GM19025 (cell line): ENCODE data around the gene CARS1.
"Not testable (repeated sequence)": the region's sequence is repeated elsewhere in the genome, so short reads cannot be mapped to it uniquely, and the experiment has no call there.

Experiments
- ATAC-seq: cut with Tn5 transposase; IDR thresholded peaks from one replicate; pipeline ENCODE4 v1.9.1; 2021; ENCODE audit warnings: mild to moderate bottlenecking, low read depth, moderate library complexity; ENCODE audit not compliant: unreplicated experiment

CARS1 gene

GRCh38 chr11:3090096-3090901 lies 33.1 kb upstream of the CARS1 start:
- ATAC-seq = no peak

GRCh38 chr11:3089236-3090061 lies 32.2 kb upstream of the CARS1 start:
- ATAC-seq = no peak

DNA sequence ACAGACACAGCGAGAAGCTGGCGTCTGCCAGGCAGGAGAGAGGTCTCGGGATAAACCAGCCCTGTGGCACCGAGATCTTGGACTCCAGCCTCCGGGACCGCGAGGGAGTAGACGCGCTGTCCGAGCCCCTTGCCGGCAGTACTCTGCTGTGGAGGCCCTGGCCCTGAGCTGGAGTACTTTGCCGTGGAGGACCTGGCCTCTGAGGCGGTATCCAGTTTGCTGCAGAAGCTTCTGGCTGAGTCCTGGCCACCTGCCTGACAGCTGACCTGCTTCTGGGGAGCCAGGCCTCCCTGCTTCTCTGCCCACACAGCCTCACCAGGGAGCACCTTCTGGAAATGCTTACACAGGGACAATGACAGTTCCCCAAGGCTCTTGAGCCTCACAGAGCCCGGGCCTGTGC lies 31.6 kb upstream of the CARS1 start:
- no peak for ATAC-seq

GRCh38 chr11:3087821-3088800 lies 30.9 kb upstream of the CARS1 start:
- ATAC-seq = no peak

DNA sequence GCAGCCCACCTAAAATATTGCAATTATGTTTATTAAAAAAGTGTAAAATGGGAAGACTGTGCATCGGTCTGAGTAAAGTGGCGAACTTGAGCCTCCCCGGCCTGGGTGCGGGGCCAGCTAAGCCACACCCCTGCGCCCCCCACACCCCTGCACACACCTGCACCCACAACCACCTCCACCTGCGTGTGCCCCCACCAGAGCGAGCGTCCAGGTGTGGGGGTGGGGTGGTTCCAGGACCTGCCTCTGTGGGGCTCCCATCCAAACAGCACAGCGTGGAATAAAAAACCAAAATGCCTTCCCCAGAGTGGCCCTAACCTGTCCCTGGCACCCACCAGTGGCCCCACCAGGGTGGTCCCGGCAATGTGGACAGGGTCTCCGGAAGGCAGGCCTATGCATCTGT lies 30.1 kb upstream of the CARS1 start:
- ATAC-seq = no peak

GRCh38 chr11:3086671-3087150 lies 29.5 kb upstream of the CARS1 start:
- no peak for ATAC-seq

DNA sequence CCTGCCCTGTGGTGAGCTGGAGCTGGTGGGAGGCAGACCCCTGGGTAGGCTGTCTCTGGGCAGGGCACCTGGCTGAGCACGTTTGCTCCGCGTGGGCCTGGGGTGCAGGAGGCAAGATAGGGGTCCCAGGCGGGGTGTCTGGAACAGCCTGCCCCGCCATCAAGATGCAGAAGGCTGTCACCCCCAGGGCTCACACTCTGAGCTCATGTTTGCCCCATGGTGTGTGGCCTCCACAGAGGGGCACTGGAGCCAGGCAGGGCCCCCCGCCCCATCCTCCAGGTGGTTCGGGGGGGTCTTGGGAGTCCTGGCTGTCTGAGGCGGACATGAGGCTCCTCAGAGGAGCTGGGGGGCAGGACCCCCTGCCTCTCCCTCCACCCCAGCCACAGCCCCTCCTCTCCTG lies 28.9 kb upstream of the CARS1 start:
- ATAC-seq = no peak

GRCh38 chr11:3085052-3085451 lies 27.8 kb upstream of the CARS1 start:
- no peak for ATAC-seq

- no peak for ATAC-seq
These were observed 26.1 kb upstream of the CARS1 start for GRCh38 chr11:3083321-3083720.

- ATAC-seq = no peak
These were observed 24.1 kb upstream of the CARS1 start for GRCh38 chr11:3081386-3081751.

DNA sequence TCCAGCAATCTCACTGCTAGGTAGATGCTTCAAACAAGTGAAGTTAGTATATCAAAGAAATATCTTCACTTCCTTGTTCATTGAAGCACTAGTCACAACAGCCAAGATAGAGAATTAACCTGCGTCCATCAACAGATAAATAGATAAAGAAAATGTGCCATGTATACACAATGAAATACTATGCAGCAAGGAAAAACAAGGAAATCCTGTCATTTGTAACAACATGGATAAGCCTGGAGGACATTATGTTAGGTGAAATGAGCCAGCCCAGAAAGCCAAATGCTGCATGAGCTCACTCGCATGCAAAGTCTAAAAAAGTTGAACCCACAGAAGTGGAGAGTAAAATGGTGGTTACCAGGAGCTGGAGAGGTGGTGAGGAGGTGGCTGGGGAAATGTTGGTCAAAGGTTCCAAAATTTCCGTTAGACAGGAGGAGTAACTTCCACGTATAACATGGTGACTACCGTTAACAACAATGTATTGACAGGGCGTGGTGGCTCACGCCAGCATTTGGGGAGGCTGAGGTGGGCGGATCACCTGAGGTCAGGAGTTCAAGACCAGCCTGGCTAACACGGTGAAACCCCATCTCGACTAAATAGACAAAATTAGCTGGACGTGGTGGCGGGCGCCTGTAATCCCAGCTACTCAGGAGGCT lies 23.6 kb upstream of the CARS1 start:
- no peak for ATAC-seq

- ATAC-seq = no peak
These were observed 22.9 kb upstream of the CARS1 start for GRCh38 chr11:3080104-3080503.

GRCh38 chr11:3077846-3078440 lies 20.7 kb upstream of the CARS1 start:
- ATAC-seq = no peak

DNA sequence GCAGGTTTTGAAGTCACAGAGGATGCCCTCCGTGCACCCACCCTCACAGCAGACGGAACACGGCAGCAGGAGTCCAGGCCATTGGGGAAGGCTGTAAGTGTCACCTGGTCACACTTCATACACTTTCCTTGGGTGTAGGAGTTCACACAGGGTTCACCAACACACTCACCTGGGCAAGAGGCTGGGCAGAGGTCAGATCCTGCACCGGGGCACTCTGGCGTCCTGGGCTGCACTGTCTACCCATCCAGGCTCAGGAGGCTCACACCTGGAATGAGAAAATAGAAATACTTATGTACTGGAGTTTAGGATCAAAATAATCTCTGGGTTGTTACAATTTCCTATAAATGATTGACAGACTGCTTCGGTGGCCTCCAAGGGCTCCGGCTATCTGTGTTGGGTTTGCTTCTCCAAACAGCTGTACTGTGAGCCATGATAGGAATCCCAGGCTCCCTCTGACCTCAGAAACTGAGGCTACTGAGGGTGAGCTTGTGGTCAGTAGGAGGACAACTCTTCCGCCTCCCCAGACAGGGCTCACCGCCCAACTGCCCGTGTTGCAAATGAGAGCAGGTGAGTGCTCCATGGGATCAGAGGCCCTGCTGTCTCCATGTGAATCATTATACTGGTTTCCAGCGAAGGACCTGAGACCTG lies 20.1 kb upstream of the CARS1 start:
- ATAC-seq = no peak

DNA sequence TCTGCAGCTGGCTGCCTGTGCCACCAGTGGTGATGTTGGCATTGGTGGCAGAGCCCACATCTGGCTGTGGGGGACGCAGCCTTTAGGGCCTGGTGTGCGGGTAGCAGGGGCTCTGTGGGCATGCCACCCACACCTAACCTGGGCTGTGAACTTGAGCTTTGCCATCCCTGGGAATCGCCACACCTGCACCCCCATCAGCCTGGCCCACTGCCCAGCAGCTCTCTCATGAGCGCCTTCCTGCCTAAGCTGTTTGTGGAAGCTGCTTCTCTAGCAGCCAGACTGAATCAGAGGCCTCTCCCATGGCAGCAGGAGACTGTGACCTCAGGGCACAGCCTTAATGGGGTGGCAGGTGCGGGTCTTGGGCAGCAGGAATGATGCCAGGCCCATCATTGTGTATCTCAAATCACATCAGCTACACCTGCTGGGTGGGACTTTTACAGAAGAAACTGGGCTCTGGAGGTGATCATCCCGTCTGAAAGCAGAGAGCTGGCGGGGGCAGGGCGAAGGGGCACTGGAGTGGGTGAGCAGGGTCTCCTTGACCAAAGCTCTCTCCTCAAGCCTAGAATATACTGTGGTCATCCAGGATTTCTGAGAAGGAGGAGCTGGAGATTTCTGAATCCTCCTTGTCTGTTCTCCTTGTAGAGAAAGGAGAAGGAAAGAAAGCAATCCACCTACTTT lies 17.8 kb upstream of the CARS1 start:
- ATAC-seq = no peak

DNA sequence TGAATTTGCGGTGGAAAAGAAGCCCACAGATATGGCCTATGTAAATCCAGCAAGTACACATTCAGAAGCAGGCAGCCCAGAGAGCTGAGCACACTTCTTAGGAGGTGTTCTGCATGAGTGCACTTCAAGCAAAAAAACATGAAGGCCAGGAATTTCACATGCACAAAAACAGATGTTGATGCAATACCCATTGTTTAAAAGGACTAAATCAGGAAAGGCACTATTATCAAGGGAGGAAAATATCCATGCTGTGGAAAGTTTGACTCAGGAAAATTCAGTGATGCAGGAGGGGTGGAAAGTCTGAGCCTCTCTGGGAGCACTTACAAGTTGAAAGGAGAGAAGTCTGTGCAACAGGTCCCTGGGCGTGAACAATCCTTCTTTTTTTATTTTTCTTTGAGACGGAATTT lies 15.8 kb upstream of the CARS1 start:
- ATAC-seq = no peak

GRCh38 chr11:3069425-3069824 lies 12.2 kb upstream of the CARS1 start:
- ATAC-seq = no peak

DNA sequence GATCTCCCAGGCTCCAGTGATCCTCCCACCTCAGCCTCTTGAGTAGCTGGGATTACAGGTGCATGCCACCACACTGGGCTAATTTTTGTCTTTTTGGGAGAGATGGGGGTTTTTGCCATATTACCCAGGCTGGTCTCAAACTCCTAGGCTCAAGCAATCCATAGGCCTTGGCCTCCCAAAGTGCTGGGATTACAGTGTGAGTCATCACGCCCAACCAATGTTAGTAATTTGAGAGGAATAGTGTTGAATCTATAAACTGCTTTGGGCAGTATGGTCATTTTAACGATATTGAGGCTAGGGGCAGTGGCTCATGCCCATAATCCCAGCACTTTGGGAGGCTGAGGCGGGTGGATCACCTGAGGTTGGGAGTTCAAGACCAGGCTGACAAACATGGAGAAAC lies 9.1 kb upstream of the CARS1 start:
- not testable (repeated sequence) for ATAC-seq

DNA sequence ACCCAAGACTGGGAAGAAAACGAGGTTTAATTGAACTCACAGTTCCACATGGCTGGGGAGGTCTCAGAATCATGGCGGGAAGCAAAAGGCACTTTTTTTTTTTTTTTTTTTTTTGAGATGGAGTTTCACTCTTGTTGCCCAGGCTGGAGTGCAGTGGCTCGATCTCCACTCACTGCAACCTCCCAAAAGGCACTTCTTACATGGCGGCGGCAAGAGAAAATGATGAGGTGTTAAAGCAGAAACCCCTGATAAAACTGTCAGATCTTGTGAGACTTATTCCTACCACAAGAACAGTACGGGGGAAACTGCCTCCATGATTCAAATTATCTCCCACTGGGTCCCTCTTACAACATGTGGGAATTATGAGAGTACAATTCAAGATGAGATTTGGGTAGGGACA lies 7.5 kb upstream of the CARS1 start:
- ATAC-seq = not testable (repeated sequence)
